Mesangial cell (primary cell): ENCODE measurements around the gene PRR33. TPM values are rescaled to one million over a fixed set of nuclear protein-coding genes. Genes with fewer than 3 reads are reported as not detected.

ENCODE experiments used
- total RNA-seq: library from RNA; depleted of rRNA; stranded (reverse); fragments of >200 nt; gene quantifications from 2 replicates; pipeline ENCODE4 v1.2.3, GENCODE V29; 2015

PRR33 gene
- total RNA-seq, result not detected in 2 replicates

GRCh38 chr11:1891831-1892115 lies at the start of gene PRR33:
PRR33 (minus strand) TSS chr11:1891895; CDS start chr11:1890584, 1,311 bp downstream.

GRCh38 chr11:1919391-1920127 lies 27.9 kb upstream of the PRR33 start, which contains the start of gene TNNT3:
TNNT3 (plus strand) TSS chr11:1919703; CDS start chr11:1922875, 3,172 bp downstream.

GRCh38 chr11:1852877-1853276 lies 38.8 kb downstream of the PRR33 start, which contains the start of gene LSP1:
LSP1 (plus strand) TSS chr11:1853084; CDS start chr11:1853145, 61 bp downstream.

GRCh38 chr11:1838426-1839144 lies 53.1 kb downstream of the PRR33 start, which contains the start of gene TNNI2:
TNNI2 (plus strand) TSS chr11:1838981; CDS start chr11:1839697, 716 bp downstream.

Other genes starting within 250 kb of the PRR33 start
- not detected in 2 replicates for gene KRTAP5-6, start 194.7 kb downstream of the PRR33 start, total RNA-seq
- gene IFITM10, start 141.3 kb downstream of the PRR33 start, total RNA-seq, result 2.9 TPM in 1 of 2 replicates, not detected in the other
- 202 and 1,024 TPM in 2 replicates for gene CTSD, start 128.0 kb downstream of the PRR33 start, total RNA-seq
- gene SYT8, start 56.9 kb downstream of the PRR33 start, total RNA-seq, result 2.0 TPM in 1 of 2 replicates, not detected in the other
- gene TNNI2, start 52.9 kb downstream of the PRR33 start, total RNA-seq, result not detected in 2 replicates
- gene LSP1, start 38.8 kb downstream of the PRR33 start, total RNA-seq, result 0.33 and 5.6 TPM in 2 replicates
- not detected in 2 replicates for gene TNNT3, start 27.8 kb upstream of the PRR33 start, total RNA-seq
- 210 and 261 TPM in 2 replicates for gene MRPL23, start 55.4 kb upstream of the PRR33 start, total RNA-seq
- 16.5 and 607 TPM in 2 replicates for gene H19, start 105.9 kb upstream of the PRR33 start, total RNA-seq
- gene IGF2, start 247.5 kb upstream of the PRR33 start, total RNA-seq, result 24.9 and 59.1 TPM in 2 replicates